Lower leg skin (tissue), 3 donors: ENCODE measurements around the gene NOG.

ENCODE experiments used
- CTCF ChIP-seq, 3 donors: fragments of 450-650 bp; IDR thresholded peaks; one replicate each; pipeline ENCODE4 v1.5.1; 2016; ENCODE audit warnings: antibody characterized with exemption in 3 of 3, mild to moderate bottlenecking in 3 of 3, moderate library complexity in 2 of 3
- POLR2A ChIP-seq, 2 donors: fragments of 450-650 bp; IDR thresholded peaks; one replicate each; pipeline ENCODE4 v1.6.1; 2016 to 2017; ENCODE audit warnings: antibody characterized with exemption in 2 of 2, mild to moderate bottlenecking in 1 of 2, moderate library complexity in 1 of 2

- TF ChIP-seq CTCF (IDR thresholded peaks at IDR 0.05) (no peak), POLR2A (IDR thresholded peaks at IDR 0.05) (no peak)
Observed at GRCh38 chr17:56593646-56594319, at the start of gene NOG.
